GM19035 (cell line): ENCODE results near the gene SNHG17.
"Not testable (repeated sequence)": the region's sequence is repeated elsewhere in the genome, so short reads cannot be mapped to it uniquely, and the experiment has no call there.

ENCODE experiments used
- ATAC-seq: cut with Tn5 transposase; IDR thresholded peaks from one replicate; pipeline ENCODE4 v1.9.1; 2021; ENCODE audit not compliant: unreplicated experiment

SNHG17 gene

GRCh38 chr20:38447931-38448675, 13.0 kb upstream of the SNHG17 start:
- ATAC-seq = no peak

DNA sequence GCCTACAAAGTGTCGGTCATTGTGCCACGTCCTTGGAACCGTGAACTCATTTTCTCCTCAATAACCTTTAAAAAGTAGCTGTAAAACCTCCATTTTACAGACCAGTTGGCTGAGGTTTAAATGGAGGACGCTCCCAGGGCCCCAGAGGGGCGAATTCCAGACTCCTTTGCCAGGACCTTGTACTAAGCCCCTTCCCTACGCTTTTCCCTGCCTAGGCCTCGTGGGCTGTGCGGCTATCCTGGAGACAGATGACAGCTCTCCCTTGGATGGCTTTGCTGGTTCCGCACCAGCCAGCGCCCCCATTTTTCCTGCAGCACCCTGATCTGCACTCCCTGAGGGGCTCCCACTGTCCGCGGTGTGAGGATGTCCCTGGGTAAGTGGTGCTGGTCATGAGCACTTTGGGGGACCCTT, 12.1 kb upstream of the SNHG17 start:
- ATAC-seq = no peak

DNA sequence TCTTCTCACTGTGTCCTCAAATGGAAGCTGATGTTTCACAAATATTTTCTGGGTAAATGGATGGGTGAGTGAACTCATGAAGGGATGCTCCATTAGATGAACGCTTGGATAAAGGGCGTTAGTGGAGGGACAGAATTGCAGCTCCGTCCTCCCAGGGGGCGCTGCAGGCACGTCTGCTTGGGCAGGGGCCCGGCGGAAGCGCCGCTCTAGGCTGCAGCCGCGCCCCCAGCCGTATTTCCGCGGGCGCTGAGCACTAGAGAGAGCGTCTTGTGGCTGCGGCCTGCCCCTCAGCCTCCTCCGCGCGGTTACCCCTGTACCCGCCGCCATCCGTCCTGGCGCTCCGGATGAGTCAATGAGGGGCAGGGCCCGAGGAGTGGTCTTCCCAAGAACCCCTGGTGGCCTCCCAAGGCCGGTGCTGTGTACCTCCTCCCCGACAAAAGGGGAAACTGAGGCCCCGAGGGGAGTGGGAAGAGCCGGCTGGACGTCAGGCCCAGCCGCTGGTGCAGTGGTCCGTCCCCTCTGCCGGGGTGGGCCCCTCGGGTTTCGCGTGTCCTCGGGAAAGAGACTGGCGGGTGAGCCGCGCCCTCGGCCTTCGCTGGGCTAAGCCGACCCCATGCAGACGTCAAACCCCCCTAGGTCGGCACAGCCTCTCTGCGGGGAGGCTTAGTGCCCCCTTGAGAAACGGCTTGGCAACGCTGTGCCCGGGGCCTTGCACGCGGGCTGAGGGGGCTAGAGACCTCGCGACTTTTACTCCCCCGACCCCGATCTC, 11.5 kb upstream of the SNHG17 start:
- peak; percentile 75 for ATAC-seq

- no peak for ATAC-seq
These were observed 10.8 kb upstream of the SNHG17 start for GRCh38 chr20:38445901-38446425.

DNA sequence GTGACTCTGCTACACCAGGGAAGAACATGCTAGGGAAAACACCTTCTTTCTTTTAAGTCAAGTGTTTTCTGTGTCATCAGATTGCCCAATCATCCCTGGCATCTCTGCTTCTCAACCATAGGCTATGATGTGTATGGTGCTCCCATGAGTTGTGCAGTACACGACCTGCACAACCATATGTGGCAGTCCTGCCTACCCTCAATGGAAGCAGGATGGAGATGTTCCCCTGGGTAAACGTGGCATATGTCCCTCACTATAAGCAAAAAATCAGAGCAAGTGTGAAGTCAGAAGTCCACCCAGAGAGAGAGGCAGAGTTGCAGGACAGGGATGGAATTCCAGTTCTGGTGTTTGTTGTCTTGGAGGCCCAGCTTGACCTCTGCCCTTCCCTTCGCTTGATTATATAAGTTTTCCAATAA, 10.3 kb upstream of the SNHG17 start:
- no peak for ATAC-seq

DNA sequence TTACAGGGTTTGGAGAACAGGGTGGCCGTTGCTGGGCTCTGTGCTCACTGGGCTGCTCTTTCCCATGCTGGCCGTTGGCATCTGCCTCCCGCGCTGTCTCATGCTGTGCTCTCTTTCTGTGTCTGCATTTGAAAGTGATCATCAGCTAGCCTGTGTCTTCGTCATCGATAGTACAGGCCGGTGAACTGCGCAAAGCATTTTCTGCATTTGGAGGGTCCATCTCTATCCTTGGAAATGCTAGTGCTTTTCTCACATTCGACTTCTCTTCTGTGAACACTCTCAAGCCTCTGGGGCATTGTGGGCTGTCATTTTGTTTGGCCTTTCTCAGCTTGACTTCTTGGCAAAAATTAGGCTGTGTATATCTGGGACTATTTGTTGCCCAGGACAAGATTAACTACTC, 6.8 kb upstream of the SNHG17 start:
- no peak for ATAC-seq

DNA sequence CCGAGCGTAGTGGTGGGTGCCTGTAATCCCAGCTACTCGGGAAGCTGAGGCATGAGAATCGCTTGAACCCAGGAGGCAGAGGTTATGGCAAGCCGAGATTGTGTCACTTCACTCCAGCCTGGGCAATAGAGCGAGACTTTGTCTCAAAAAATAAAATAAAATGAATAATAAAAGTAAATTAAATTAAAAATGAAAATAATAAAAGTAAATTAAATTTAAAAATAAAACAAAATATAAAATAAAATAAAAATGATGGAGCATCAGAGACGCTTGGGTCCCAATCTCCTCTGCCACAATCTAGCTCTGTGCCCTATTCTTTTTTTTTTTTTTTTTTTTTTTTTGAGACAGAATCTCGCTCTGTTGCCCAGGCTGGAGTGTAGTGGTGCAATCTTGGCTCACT, 6.0 kb upstream of the SNHG17 start:
- ATAC-seq = not testable (repeated sequence)

DNA sequence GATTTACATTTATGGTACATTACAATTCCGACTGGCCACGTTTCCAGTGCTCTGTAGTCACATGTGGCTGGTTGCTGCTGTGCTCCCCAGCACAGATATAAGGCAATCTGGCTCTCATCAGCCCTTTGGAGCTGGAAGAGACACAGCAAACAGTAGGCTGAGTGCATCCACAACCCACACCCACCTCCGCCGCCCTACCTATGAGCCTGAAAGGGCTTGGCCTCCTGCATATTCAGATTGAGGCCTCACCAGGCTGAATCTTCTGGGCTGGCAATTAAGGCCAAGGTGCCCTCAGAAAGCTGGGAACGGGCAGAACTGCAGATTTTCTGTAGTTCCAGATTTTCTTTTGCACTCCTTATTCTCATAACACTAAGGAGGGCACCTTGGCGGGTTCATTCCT, 2.7 kb upstream of the SNHG17 start:
- no peak for ATAC-seq

GRCh38 chr20:38435555-38435939, 419 bp upstream of the SNHG17 start:
- no peak for ATAC-seq

DNA sequence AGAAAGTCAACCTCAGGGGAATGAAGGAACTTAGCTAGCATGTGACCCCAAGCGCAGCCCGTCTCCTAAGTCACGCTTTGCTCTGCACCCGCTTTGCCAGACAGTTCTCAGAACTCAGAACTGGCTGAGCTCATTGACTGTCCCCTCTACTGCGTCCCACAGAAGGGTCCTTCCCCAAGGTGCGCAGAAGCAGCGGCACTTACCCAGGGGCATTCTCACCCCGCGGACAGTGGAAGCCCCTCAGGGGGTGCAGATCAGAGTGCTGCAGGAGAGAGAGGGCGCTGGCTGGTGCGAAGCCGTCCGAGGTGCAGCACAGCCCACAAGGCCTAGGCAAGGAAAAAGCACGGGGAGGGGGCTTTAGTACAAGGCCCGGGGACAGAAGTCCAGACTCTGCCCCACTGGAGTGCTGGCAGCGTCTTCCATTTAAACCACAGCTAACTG, 807 bp downstream of the SNHG17 start:
- peak; percentile 21 for ATAC-seq

DNA sequence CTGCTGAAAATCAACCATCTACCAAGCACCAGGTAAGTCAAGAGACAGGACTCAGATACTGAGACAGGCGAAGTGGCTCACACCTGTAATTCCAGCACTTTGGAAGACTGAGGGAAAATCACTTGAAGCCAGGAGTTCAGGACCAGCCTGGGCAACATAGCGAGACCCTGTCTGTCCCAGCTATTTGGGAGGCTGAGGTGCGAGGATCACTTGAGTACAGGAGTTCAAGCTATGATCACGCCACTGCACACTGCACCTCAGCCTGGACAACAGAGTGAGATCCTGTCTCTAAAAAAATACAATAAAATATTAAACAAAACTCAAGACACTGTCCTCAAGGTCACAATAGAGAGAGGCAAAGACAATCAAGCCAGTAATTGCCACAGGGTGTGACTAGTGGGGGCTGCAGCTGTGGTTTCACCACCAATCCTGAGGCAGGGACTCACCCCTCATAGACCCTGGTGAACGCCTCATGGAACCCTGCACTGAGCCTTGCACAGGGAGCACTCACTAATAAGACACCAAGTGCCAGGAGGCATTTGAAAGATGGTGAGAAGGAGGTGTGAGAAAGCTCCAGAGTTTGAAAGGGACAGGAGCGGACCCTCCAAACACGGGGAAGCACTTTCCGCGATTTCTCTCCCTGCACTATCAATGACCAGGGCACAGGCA, 1.7 kb downstream of the SNHG17 start:
- ATAC-seq = no peak

DNA sequence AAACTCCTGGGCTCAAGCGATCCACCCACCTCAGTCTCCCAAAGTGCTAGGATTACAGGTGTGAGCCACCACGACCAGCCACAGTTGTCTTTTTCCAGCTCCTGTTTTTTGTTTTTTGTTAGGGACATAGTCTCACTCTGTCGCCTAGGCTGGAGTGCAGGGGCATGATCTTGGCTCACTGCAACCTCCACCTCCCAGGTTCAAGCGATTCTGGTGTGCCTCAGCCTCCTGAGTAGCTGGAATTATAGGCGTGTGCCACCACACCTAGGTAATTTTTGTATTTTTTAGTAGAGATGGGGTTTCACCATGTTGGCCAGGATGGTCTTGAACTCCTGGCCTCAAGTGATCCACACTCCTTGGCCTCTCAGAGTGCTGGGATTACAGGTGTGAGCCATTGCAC, 2.3 kb downstream of the SNHG17 start:
- not testable (repeated sequence) for ATAC-seq

DNA sequence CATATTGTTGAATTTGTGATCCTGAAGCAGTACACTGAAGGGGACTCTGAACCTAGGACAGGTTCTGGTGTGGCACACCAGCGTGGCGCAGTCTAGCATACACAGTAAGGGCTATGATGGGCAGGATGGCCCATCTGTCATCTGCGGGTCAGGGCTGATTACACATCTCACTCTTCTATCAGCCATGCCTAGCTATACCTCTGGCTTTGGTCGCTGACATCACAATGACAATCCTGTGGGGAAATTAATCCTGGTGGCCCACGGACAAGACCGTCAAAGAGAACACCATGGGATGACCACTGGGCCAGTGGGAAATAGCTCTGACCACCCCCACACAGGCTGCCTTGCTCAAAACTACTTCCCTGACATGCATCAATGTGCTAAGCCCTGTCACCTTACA, 2.8 kb downstream of the SNHG17 start:
- no peak for ATAC-seq

DNA sequence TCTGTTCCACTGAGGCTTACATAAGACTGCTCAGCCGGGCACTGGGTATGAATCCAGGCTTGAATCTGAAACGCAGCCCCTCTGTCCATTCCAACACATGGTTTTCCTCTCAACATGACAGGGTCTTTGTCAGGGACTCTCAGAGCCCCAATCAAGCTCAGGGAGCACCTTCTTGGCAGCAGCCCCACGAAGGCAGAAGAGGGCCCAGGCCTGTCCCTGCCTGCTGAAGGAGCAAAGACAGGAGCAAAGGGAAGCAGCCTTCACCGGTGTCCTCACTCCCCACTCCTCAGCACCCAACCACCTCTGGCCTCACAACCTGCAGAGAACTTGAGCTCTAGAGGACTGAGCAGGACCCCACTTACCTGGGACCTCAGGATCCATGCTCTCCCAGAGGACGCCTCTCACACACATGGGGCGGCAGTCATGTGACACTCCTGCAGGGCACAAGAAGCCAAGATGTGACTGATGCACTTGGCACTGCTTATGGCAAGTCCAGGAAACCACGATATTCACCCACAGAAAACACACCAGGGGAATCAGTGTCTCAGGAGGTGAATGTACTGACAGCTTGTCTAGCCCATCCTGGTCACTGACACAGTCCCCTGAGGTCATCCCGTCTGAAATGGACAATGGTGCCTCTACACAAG, 4.3 kb downstream of the SNHG17 start:
- ATAC-seq = no peak

DNA sequence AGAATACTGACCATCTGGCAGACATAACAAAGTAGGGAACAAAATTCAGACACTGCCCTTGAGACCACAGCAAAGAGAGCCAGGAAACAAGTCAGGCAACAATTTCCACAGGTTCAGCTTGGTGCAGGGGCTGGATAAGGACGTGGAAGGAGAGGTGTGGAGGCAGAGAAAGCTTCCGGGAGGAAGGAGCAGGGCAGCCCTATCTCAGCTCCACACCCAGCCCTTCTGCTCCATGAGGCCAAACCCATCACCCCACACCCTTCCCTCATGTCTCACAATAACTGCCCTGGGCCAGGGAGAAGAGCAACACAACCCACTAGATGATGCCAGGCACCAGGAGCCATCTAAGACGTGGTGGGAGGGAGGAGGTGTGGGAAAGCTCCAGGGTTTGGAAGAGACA, 5.8 kb downstream of the SNHG17 start:
- ATAC-seq = no peak

DNA sequence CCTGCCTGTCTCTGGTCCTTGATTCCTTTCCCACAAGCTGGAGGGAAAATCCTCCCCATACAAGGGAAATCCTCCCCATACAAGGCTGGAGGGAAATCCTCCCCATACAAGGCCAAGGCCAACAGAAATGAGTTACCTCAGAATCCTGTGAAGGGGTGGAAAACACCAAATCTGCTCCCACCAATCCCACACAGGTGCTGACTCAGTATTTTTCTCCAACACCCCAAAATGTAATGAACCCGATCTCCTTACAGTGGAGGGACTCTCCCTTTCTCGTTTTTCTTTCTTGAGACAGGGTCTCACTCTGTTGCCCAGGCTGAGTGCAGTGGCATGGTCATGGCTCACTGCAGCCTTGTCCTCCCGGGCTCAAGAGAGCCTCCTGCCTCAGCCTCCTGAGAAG, 6.3 kb downstream of the SNHG17 start:
- no peak for ATAC-seq

DNA sequence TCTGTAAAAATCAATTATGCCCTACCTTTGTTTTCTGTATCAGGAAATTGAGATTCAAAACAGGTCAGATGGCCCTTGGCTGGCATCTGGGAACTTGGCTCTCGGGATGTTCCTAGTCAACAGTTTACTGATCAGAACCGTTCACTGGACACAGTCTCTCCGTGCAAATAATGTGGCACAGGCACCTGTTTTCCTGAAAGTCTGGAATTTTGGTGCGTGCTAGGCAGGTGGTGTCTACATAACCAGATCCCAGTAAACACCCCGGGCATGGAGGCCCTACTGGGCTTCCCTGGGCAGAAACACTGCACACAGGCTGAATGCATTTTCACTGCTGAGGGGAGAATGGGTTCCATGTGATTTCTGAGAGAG, 7.5 kb downstream of the SNHG17 start:
- ATAC-seq = no peak

DNA sequence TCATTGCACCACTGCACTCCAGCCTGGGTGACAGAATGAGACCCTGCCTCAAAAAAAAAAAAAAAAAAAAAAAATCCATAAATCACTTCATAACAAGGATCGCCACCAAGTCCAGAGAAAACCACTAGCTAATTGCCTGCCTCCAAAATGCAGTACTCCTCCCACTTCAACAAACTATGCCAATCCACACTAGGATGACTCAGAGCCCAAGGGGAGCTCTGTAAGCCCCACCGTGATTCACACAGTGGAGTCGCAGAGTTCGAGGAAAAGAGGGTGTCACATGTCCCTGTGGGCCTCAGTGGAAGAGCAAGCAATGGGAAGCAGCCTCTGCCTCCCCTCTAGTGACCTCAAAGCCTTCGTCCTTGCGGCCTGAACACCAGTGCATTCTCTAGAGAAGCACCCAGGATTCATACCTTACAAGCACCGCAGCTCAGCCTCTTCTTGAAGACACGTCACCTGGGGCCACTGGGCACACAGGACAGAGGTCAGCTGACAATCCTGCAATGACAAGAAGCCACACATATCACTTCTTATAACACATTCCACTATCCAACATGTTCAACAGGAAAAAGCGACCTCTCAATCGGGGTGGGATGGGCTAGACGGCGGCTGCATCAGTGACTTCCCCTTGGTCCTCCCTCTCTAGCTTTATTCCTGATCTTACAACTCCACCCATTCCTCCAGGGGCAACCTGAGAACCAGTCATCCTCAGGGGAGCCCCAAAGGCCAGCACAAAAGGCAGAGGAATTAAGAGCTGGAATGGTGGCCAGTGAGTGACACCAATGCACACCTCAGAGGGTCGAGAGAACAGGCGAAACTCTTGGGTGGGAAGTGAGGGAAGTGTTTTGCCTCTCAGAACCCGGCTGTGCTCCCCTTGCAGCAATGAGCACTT, 8.9 kb downstream of the SNHG17 start:
- ATAC-seq = no peak

DNA sequence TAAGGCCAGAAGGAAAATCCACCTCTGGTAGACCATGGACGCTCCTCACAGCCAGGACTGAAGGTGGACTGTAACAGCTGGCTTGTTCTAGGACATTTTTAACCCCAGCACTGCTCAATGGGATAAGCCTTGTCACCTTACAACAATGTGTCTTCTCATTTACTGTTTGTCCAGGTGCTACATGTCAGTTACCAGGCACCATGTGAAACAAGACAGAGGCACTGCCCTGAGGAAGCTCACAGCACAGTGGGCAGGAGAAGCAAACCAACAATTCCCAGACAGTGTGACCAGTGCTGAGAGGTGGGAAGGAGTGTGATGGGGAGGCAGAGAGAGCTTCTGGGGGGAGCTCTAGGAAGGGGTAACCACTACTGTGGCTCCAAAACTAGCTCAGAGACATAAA, 10.7 kb downstream of the SNHG17 start:
- no peak for ATAC-seq

DNA sequence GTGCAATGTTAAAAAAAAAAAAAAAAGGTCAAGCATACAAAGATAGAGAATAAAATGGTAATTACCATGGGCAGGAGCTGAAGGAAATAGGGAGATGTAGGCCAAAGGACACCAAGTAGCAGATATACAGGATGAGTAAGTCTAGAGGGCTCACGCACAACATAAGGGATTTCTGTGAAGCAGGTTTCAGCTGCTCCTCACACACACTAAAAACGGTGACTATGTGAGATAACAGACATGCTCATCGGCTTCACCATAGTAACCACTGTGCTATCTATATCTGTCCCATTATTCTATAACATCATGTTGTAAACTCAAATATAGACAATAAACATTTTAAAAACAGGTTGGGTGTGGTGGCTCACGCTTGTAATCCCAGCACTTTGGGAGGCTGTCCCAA, 11.6 kb downstream of the SNHG17 start:
- no peak for ATAC-seq
